NCI-H2081 (cell line): ENCODE measurements around the gene HUWE1.
"Not testable (repeated sequence)": the region's sequence is repeated elsewhere in the genome, so short reads cannot be mapped to it uniquely, and the experiment has no call there.

Experiments used
- DNase-seq, 2 experiments: peaks; one replicate each; lab custom pipeline; 2025; lab: John Stamatoyannopoulos, UW

Gene HUWE1

DNA sequence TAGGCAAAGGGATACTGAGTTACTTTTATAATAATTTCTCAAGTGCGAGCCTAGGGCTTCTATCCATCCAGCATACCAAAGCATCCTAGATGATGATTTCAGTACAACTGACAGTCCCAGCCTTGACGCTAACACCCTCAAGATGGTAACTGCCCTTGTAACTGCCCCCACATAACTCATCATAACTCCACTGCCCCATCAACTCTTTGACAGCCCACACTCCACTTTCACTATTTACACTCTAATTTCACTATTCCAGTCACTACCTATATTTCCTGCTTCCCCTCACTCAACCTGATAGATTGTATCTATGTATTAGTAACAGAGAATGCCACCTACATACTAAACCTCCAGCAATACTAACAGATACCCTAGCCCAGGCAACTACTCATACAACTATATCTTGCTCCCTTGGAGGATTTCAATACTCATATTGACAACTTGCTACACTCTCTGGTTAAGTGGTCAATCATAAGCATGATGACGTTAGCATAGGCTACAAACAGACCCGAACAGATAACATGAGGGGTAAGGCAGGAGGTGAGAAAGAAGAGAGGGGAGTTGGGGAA lies 65.0 kb downstream of the HUWE1 start:
- no peak for DNase-seq

DNA sequence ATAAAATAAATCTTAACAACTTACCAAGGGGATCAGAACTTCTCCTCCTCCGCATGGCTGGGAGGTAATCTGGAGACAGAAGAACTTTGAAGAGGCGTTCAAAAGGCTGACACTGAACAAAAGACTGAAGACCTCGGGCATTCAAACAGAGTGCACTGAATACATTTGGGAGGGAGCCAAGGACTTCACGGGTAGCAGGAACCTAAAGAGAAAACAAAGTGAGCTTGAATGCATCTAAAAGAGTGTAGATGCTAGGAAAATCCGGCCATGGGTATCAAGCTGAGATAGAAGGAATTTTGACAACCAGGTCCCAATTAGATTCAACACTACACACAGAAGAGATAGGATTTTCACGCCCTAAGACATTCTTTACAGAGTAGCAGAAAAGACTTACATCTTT lies 69.6 kb downstream of the HUWE1 start:
- no peak for DNase-seq

DNA sequence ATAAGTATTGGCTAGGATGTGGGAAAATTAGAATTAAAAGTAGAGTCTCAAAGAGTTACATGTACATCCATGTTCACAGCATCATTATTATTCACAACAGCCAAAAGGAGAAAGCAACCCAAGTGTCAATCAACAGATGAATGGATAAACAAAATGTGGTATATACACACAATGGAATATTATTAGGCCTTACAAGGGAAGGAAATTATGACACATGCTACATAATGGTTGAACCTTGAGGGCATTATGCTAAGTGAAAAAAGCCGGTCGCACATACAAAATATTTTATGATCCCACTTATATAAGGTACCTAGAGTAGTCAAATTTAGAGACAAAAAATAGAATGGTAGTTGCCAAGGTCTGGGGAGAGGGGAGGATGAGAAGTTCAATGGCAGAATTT lies 80.1 kb downstream of the HUWE1 start:
- no peak for DNase-seq

DNA sequence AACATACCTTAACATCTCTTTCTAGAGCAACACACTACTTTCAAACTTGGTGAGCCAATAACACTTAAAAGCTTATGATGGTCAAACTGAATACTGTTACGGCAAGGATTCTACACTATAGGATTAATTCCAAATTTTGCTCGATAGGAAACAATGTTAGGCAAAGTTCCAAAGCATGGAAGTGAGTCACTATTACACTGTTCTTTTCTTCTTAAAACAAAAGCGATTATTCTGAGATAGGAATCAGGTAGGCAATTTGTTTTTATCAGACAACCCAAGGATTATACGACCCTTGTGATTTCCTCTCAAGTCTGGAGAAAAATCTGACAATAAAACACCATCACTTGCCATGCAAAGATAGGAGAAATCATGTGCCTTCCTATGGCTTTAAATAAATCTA lies 81.5 kb downstream of the HUWE1 start:
- no peak for DNase-seq

DNA sequence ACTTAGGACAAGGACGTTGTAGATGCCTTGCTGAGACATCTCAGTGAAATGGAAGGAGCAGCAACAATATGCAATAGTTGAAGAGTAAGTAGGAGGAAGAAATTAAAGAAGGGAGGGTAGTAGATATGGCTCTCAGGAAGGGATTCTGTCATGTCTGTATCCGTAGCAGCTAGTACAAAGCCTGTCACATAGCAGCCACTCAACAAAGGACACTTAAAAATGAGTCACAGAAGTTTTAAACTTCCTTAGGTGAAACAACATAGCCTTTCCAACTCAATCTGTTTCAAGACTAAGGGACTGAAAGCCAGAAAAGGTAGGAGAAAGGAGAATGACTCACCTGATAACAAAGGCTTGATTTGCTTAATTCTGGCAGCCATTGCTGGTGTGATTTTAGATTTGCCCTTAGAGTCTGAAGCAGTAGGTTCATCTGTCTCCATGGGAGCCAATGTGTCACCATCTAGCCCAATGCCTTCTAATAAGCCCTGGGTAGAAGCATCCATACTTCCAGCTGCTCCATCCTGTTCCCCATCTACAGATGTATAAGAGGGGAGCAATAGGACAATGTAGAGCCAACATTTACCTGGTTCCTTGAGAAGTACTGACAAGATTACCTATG lies 86.6 kb downstream of the HUWE1 start:
- DNase-seq = no peak

DNA sequence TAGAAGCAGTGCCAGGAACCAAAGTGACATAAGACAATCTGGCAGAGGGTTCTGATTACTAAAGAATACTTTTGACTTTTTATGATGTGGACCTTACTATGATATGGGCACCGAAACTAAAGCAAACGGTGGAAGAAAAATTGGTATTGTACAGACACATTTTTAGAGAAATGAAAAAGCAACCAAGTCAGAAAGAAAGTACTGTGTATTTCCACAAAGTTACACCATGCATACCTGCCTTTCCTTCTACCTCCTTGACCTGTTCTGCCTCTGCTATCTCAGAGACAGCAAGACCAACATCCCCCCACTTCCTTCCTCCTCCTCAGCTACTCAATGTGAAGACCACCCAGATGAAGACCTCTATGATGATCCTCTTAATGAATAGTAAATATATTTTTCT lies 88.3 kb downstream of the HUWE1 start:
- no peak for DNase-seq

DNA sequence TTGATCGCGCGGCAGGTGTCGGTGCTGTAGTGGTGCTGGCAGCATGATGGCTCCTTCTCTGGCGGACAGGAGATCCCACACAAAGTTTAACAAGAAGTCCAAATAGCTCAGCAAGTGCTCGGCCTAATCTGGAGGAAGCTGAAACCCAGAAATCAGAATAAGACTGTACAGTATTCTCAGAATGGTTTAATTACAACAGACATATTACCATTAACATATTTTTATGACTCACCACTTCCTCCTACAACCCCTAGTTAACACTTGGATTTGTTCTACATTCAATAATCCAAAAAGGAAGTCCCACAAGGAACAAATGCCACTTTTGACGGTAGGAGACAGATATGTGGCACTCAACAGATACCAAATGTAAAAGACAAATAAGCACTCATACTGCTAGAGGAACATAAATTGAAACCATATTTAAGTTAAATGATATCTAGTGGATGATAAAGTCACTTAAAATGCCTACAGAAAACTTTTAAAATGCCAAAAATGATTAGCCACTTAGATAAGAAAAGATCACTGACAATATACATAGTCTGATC lies 91.2 kb downstream of the HUWE1 start:
- no peak for DNase-seq

DNA sequence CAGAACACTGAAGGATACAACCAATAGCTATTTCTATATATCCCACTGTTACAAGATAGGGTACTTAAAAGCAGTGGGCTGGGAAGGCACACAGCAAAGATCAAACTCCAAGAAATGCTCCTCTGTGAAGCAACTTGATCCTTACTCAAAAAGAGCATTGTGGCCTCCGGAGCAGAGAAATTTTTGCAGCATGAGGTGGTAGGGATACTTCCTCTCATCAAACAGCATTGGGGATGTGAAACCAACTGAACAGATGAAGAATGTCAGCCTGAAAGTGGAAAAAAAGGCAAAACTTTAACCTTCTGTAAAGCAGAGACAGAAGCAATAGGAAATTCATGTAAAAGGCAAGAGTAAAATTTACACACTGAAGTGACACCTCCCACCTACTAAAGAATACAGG lies 92.2 kb downstream of the HUWE1 start:
- no peak for DNase-seq

DNA sequence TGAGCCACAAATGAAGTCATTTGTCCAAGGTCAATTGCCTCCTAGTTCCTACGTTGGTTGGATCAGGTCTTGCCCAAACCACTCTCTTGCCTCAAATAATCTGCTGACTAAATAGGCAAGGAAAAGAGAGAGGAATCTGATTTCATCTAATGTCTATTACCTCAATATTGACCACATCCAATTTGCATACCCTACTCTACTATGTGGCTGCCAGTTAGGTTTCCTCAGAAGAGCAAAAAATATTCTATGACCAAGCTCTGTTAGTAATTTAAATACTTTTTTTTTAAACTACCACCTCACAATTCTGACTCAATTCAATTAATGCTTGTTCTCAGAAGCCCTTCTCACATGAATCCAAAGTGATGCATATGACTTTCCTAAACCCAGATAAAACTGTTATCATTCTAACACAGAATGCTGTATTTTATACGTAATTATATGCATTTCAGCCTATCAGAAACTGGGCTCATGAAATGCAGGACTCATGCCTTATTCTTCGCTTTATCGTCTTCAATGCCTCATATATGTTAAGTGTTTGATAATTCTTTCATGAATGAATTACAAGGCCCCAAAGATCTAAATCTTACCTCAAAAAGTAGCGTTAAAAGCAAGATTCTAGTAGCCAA lies 98.6 kb downstream of the HUWE1 start:
- no peak for DNase-seq

DNA sequence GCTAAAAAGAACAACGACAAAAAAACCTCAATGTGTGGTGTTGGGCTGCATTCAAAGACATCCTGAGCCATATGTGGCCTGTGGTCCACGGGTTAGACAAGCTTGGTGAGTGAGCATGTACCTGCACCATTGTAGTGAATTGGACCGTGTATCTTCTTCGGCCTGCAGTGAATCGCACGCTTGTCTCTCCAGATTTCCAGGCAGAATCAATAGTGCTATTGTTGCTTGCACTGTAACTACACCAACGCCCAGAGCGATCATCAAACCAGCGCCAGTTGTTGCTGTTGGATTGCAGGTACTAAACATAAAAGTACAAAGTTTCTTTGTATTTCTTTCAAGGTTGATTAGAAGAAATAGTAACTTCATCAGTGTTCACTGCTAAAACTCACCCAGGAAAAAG lies 101.6 kb downstream of the HUWE1 start:
- no peak for DNase-seq

DNA sequence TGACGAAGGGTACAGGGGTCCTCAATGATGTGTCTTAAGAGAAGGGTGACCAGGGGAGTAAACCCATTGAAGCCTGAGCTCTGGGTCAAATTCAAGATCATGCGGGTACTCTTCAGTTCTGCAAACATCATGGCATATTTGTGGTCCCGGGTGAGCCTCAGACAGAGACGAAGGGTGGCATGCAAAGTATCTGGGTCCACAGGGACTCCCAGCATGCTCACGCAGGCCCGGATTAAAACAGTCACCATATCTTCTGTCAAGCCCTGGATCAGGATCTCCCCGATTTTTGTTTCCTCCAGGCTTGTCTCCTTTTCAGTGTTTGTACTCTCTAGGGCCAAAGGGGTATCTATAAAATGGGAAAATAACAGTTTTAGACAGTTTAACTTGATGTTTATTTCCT lies 102.9 kb downstream of the HUWE1 start:
- DNase-seq = no peak

DNA sequence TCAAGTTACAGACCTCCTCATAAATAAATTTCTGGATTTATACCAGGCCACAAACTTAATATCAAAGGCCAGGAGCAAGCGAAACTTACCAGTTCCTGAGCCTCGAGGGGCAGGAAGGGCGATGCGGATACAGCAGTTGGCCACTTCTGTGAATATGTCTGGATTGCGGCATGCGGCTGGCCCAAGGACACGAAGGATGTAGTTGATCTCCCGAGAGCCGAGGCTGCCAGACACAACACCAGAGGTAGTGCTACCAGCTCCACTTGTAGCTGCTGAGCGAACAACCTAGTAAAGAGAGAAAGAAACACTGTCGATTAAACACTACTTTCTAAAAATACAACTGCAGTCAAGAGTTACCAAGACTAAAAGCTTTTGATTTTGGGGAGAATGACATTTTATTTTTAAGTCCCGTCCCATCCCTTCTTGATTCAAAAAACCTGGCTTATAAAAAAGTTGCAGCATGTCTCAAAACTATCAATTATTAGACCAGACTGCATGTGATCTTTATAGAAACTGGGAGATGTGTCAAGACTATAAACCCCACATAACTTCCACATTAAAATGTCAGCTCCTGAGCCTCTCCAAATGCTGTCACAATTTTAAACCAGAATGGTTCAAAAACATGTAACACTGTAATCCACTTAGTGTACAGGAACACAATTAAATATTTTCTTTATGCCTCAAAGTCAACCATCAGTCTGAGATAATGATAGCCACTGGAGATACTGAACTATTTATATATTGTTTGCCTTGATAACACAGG lies 105.6 kb downstream of the HUWE1 start:
- DNase-seq = no peak

DNA sequence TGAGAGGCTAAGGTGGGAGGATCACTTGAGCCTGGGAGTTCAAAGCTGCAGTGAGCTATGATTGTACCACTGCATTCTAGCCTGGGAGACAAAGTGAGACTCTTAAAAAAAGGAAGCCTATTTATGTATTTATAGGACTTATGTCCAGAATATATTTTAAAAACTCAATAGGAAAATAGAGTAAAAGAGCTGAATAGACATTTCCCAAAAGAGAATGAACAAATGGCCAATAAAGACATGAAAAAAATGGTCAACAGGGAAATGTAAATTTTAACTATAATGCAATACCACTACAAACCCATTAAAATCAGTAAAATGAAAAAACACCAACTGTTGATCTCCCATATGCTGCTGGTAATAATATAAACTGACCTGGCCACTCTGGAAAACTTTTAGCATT lies 115.0 kb downstream of the HUWE1 start:
- DNase-seq = no peak

DNA sequence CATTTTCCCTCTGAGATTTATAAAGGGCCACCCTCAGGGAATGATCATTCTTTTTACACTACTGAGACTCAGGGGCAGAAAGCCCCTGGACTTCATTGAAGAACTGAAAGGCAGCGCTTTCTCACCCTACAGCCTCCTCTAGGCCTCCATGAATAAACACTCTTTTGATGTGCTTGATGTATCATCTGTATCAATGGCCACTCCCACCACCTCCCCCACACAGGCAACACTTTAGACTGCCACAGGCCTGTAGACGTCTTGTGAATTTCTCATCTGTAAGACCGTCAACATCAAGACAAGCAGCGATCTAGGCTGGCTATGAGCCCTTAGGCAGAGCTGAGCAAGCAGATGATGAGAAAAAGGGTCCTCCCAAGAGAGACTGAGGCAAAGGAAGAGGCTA lies 123.2 kb downstream of the HUWE1 start:
- no peak for DNase-seq

DNA sequence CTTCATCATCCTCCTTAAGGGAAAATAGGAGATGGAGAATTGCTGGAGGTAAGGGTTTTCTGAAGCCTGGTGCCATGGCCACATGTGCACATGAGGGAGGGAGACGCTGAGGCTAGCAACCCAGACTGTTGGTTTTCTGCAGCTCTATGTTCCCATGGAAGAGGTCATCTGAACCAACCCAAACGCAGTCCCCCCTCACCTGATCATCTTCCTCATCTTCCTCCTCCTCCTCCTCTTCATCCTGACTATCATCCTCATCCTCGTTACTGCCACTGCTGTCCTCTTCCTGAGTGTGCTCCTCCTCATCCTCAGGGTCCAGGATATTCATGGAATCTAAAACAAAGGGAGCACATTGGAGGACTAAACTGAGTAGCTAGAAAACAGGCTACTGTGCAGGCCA lies 124.6 kb downstream of the HUWE1 start:
- DNase-seq = no peak

DNA sequence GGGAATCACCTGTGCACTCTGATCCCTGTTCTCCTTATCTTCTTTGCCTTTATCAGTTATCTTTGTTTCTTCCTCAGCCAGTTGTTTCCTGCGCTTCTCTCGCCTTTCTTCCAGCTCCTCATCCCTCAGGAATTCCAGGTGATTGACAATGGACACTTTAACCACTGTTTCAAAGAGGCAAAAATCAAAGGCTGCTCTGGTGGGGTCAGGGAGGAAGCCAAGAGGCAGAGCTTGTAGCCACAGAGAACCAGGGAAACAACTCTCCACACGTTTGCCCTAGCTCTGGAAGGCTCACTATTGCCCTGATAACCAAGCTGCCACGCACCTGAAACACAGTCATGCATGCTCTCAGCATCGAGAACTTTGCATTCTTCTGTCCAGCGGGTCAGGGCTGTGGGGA lies 127.9 kb downstream of the HUWE1 start:
- DNase-seq = no peak

DNA sequence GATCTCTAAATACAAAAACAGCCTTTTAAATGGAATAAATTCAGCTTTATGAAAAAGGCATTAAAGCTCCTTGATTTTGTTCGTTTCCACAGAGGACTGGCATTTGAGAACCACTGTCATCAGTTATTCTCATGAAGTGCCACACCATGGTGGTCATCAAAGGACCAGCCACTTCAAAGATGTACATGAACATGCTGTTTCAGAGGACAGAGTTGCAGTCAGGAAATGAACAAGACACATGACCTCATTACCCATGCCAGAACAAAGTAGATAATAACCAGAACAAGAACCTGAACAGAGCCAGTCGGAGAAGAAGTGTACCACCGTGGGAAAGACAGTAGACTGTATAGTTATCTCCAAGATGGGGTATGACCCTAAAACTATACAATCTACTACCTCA lies 129.7 kb downstream of the HUWE1 start:
- DNase-seq = no peak

DNA sequence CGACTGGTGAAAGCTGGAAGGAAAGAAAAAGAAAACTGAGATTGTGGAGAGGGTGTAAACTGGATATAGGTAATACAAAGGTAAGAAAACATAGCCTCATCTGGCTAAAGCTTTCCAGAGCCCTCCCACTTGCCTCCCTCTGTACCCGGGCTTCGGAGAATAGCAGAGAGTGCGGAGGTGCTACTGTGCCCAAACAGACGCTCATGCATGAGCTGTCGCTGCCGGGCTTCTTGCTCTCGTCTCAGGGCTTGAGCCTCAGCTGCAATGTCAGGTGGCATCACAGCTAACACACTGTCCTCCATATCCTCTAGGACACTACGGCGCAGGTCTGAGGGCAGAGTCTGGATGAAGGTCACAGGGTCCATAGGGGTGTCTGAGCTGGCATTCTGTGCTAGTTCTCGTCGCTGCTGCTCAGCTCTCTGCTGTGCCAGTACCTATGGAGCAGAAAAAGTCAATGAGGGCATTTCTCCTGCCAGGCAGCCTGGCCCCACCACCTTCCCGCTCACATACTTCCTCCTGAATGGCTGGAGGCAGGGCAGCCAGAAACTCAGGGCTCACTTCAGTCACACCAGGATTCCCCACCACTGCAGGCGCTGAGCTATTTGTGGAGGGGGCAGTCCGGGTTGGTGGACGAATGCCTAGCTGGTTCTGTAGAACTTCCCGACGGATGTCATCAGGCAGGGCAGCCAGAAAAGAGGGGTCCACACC lies 135.6 kb downstream of the HUWE1 start:
- no peak for DNase-seq

DNA sequence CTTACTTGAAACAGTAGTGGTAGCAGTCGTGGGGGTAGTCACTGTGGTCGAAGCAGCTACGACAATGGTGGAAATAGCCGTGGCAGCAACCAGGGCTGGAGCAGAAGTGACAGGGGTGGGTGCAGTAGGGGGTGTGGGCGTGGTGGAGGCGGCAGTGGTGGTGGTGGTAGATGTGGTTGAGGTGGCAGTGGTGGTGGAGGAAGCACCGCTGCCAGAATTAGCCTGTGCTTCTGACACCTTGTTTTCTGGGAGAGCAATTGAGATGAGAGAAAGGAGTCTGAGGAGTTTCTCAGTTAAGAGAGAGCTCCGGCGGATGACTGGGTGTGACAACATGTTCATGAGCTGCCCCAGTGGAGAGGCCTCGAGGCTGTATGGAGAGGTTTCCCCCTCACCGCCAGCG lies 138.9 kb downstream of the HUWE1 start:
- DNase-seq = no peak

DNA sequence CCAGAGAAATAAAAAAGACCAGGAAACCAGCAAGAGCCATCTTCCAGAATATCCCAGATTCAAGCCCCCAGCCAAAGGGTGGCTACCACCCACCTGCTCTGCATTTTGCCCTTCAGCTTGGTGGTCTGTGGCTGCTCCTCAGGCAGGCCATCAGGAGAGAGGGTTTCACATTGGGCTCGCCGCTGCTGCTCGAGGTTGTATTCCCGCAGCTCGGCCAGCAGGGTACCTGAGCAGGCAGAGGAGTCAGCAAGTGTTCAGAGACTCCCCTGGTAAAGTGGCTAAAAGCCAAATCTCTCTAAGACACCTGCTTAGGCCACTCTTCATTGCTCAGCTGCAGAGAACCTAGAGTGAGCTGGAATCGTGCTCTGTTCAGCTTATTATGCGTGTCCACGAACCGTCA lies 141.6 kb downstream of the HUWE1 start:
- DNase-seq = no peak

DNA sequence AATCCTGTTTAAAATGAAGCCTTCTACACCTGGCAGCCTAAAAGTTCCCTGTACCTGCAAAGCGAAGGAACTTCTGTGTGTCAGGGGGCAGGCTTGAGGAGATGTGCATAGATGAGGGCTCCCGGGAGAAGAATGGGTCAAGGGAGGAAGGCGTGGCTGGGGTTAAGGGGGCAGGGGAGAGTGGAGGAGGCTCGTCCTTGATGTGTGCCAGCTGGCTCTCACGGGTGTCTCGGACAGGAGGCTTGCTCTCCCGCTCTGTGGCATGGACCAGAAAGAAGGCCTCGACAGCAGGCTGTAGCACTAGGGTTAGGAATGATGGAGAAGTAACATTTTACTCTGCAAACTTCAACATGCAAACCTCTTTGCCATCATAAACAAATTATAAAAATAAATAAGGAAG lies 147.7 kb downstream of the HUWE1 start:
- DNase-seq = no peak

DNA sequence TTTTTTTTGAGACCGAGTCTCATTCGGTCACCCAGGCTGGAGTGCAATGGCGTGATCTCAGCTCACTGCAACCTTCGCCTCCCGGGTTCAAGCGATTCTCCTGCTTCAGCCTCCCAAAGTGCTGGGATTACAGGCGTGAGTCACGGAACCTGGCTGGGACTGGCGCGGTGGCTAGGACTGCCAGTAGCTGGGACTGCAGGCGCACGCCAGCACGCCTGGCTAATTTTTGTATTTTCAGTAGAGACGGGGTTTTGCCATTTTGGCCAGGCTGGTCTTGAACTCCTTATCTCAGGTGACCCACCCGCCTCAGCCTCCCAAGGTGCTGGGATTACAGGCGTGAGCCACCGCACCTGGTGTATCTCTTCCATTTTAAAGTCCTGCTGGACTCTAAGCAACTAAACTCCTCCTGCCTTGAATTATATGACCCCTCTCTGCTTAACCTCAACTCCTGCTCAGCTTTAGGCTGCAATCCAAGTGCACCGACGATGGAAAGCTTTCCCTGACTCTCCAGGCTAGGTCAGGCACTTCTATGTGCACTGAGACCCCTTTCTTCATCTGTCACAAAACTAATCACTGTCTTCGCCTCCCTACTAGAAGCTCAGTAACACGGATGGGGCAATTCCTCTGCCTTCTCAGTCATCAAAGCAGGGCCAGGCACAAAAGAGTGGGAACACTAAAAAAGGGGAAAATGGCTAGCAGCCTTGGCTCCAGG lies 155.1 kb downstream of the HUWE1 start:
- not testable (repeated sequence) for DNase-seq
